Retina (tissue), 1 donor: ENCODE measurements around the gene CCDC86.

Source experiments
- DNase-seq: peaks from one replicate; pipeline ENCODE4 v3.0.0-alpha.2; 2016

CCDC86 gene

GRCh38 chr11:60854140-60854846 is 12.4 kb downstream of the CCDC86 start:
- DNase-seq = no peak

GRCh38 chr11:60854847-60855725 is 13.2 kb downstream of the CCDC86 start:
- DNase-seq = no peak

GRCh38 chr11:60855726-60856633 is 14.1 kb downstream of the CCDC86 start, which contains the start of gene PTGDR2:
Gene PTGDR2 (minus strand): TSS chr11:60855950. CDS start chr11:60853722, 2,228 bp downstream.
- DNase-seq = no peak

GRCh38 chr11:60857378-60858232 is 15.7 kb downstream of the CCDC86 start:
- no peak for DNase-seq

- no peak for DNase-seq
These were observed 16.3 kb downstream of the CCDC86 start for GRCh38 chr11:60858236-60858635.

GRCh38 chr11:60858731-60859464 is 17.0 kb downstream of the CCDC86 start:
- DNase-seq = no peak

- DNase-seq = no peak
These were observed 17.8 kb downstream of the CCDC86 start for GRCh38 chr11:60859616-60860250.

- peak; percentile 34 for DNase-seq
These were observed 19.0 kb downstream of the CCDC86 start for GRCh38 chr11:60860943-60861342.

GRCh38 chr11:60862171-60862570 is 20.3 kb downstream of the CCDC86 start:
- no peak for DNase-seq

- DNase-seq = no peak
These were observed 21.9 kb downstream of the CCDC86 start for GRCh38 chr11:60863550-60864521.

GRCh38 chr11:60864856-60865513 is 23.1 kb downstream of the CCDC86 start:
- DNase-seq = no peak

GRCh38 chr11:60866911-60867870 is 25.3 kb downstream of the CCDC86 start, which contains the start of gene ZP1:
Gene ZP1 (plus strand): TSS chr11:60867542. CDS start chr11:60867562, 20 bp downstream.
- DNase-seq = no peak

- DNase-seq = no peak
These were observed 26.2 kb downstream of the CCDC86 start for GRCh38 chr11:60867871-60868681.

- no peak for DNase-seq
These were observed 27.0 kb downstream of the CCDC86 start for GRCh38 chr11:60868682-60869450.

GRCh38 chr11:60869451-60869825 is 27.5 kb downstream of the CCDC86 start:
- DNase-seq = no peak

GRCh38 chr11:60870276-60870675 is 28.4 kb downstream of the CCDC86 start:
- no peak for DNase-seq
